K562 (cell line): ENCODE measurements around the gene CUL1. TPM values are rescaled to one million over a fixed set of nuclear protein-coding genes. Genes with fewer than 3 reads are reported as not detected.

Experiments
- CBFA2T3 ChIP-seq: fragments of 450-650 bp; IDR thresholded peaks from 2 replicates; pipeline ENCODE4 v1.6.1; 2017
- CBX1 ChIP-seq: sonication (generic); IDR thresholded peaks from 2 replicates; pipeline ENCODE4 v1.6.1; 2016; ENCODE audit warnings: antibody characterized with exemption, low read depth, mild to moderate bottlenecking
- EP300 ChIP-seq: IDR thresholded peaks from 2 replicates; pipeline ENCODE4 v1.6.1; 2012; ENCODE audit warnings: low read length, improper control_type of control experiment
- L3MBTL2 ChIP-seq: fragments of 450-650 bp; IDR thresholded peaks from 2 replicates; pipeline ENCODE4 v1.6.1; 2016; ENCODE audit warnings: mild to moderate bottlenecking, moderate library complexity
- PTBP1 ChIP-seq: fragments of 200-400 bp; formaldehyde crosslinking; IDR thresholded peaks from 2 replicates; pipeline ENCODE4 v1.6.1; 2017; ENCODE audit warnings: low read depth, low read length
- TCF7L2 ChIP-seq: fragments of 150-350 bp; IDR thresholded peaks from 2 replicates; pipeline ENCODE4 v1.6.1; 2016; ENCODE audit warnings: low read depth, mild to moderate bottlenecking, low read length, moderate library complexity
- ZKSCAN1 ChIP-seq: fragments of 150-350 bp; IDR thresholded peaks from 2 replicates; pipeline ENCODE4 v1.6.1; 2016; ENCODE audit warnings: low read depth, low read length
- ZNF668 ChIP-seq: fragments of 250-450 bp; sonication (Bioruptor Pico); IDR thresholded peaks from 2 replicates; pipeline ENCODE4 v1.8.0; 2022; ENCODE audit warnings: mild to moderate bottlenecking, inconsistent platforms
- ZZZ3 ChIP-seq: fragments of 450-650 bp; IDR thresholded peaks from 2 replicates; pipeline ENCODE4 v1.6.1; 2016; ENCODE audit warnings: antibody characterized with exemption, mild to moderate bottlenecking, moderate library complexity
- polyA plus RNA-seq, 8 experiments: library from polyadenylated mRNA; depleted of rRNA in 4 of 8; stranded (reverse) in 5 of 8; unstranded in 3 of 8; fragments of >200 nt; fragmentation: Nextera tagmentation in 2 of 8; fragmentation: Illumina TruSeq in 1 of 8; extraction: Ambion mirVana in 2 of 8; extraction: Trizol in 1 of 8; gene quantifications; 2 replicates each; pipeline versions ENCODE4 v1.2.1 to v1.2.3, GENCODE V29; 2011 to 2014; ENCODE audit warnings: inconsistent platforms in 1 of 8, missing spikeins in 1 of 8
- total RNA-seq, 7 experiments: library from RNA; depleted of rRNA in 6 of 7; stranded (reverse); fragments of >200 nt in 6 of 7; fragmentation: Illumina TruSeq in 2 of 7; extraction: Trizol in 2 of 7; gene quantifications; 2 replicates each; pipeline versions ENCODE4 v1.2.1 to v1.2.3, GENCODE V29; 2011 to 2021; ENCODE audit warnings: low replicate concordance in 1 of 7
- TF ChIP-seq, protein P1 (sequence below): fragments of 450-650 bp; formaldehyde crosslinking; conservative IDR thresholded peaks from 2 replicates; pipeline ENCODE4 v1.4.0; 2022; ENCODE audit warnings: mild to moderate bottlenecking, missing genetic modification characterization
- TF ChIP-seq, protein P2 (sequence below): sonication (generic); formaldehyde crosslinking; IDR thresholded peaks from 2 replicates; pipeline ENCODE4 v1.8.0; 2022; ENCODE audit warnings: missing genetic modification reagents, mild to moderate bottlenecking, borderline replicate concordance
- TF ChIP-seq, protein P3 (sequence below): fragments of 450-650 bp; IDR thresholded peaks from one replicate; pipeline ENCODE4 v1.6.1; 2018; ENCODE audit warnings: mild to moderate bottlenecking, moderate library complexity; ENCODE audit not compliant: partially characterized antibody
- TF ChIP-seq, protein P4 (sequence below), 2 experiments: IDR thresholded peaks; 2 replicates each; pipeline ENCODE4 v1.6.1; 2011; ENCODE audit warnings: borderline replicate concordance in 1 of 2, control low read depth in 1 of 2, low read depth in 1 of 2, low read length in 1 of 2, mild to moderate bottlenecking in 1 of 2, mixed read lengths in 1 of 2, moderate library complexity in 1 of 2; ENCODE audit not compliant: insufficient read depth in 1 of 2, insufficient read length in 1 of 2, poor library complexity in 1 of 2, severe bottlenecking in 1 of 2; ENCODE audit errors: extremely low read depth in 1 of 2
- TF ChIP-seq, protein P5 (sequence below): sonication (generic); formaldehyde crosslinking; IDR thresholded peaks from 2 replicates; pipeline ENCODE4 v1.9.0; 2022; ENCODE audit warnings: mild to moderate bottlenecking, missing genetic modification reagents
- TF ChIP-seq, protein P6 (sequence below): sonication (generic); formaldehyde crosslinking; IDR thresholded peaks from 2 replicates; pipeline ENCODE4 v1.8.0; 2023; ENCODE audit warnings: missing genetic modification reagents, mild to moderate bottlenecking, borderline replicate concordance
- TF ChIP-seq, protein P7 (sequence below): fragments of 250-450 bp; sonication (Bioruptor Pico); IDR thresholded peaks from 2 replicates; pipeline ENCODE4 v1.4.0; 2020; ENCODE audit warnings: mild to moderate bottlenecking, moderate library complexity

Gene CUL1
- total and polyA plus RNA-seq, 9 of the 15 experiments (the other 6 are each of a cell fraction or from before 2014, with no cell fraction given): 31.5 to 107 (median 96.5) TPM

DNA sequence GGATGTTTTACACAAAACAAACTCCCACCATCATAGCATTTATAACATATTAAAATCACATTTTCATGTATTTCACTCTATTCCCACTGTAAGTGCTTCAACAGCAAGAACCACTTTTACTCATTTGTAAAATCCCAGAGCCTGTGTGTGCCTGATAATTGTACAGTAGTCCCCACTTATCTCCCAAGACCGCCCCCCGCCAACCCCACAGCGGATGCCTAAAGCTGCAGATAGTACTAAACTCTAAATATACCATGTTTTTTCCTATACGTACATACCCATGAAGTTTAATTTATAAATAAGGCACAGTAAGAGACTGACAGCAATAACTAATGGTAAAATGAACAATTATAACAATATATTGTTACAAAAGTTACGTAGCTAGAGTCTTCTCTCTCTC, 151.9 kb downstream of the CUL1 start (continued):
- TF ChIP-seq CBFA2T3 (peak; percentile 91), ZZZ3 (no peak), TCF7L2 (no peak), EP300 (peak; percentile 77; the same call in 1 of the 2 replicates), ZKSCAN1 (no peak), L3MBTL2 (no peak), PTBP1 (no peak), CBX1 (no peak), ZNF668 (CRISPR knock-in tag) (no peak)
- TF ChIP-seq, protein P1, sequence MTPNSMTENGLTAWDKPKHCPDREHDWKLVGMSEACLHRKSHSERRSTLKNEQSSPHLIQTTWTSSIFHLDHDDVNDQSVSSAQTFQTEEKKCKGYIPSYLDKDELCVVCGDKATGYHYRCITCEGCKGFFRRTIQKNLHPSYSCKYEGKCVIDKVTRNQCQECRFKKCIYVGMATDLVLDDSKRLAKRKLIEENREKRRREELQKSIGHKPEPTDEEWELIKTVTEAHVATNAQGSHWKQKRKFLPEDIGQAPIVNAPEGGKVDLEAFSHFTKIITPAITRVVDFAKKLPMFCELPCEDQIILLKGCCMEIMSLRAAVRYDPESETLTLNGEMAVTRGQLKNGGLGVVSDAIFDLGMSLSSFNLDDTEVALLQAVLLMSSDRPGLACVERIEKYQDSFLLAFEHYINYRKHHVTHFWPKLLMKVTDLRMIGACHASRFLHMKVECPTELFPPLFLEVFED (CRISPR knock-in tag): no peak
- TF ChIP-seq, protein P2, sequence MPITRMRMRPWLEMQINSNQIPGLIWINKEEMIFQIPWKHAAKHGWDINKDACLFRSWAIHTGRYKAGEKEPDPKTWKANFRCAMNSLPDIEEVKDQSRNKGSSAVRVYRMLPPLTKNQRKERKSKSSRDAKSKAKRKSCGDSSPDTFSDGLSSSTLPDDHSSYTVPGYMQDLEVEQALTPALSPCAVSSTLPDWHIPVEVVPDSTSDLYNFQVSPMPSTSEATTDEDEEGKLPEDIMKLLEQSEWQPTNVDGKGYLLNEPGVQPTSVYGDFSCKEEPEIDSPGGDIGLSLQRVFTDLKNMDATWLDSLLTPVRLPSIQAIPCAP (CRISPR knock-in tag): no peak
- TF ChIP-seq, protein P3, sequence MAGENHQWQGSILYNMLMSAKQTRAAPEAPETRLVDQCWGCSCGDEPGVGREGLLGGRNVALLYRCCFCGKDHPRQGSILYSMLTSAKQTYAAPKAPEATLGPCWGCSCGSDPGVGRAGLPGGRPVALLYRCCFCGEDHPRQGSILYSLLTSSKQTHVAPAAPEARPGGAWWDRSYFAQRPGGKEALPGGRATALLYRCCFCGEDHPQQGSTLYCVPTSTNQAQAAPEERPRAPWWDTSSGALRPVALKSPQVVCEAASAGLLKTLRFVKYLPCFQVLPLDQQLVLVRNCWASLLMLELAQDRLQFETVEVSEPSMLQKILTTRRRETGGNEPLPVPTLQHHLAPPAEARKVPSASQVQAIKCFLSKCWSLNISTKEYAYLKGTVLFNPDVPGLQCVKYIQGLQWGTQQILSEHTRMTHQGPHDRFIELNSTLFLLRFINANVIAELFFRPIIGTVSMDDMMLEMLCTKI: no peak
- TF ChIP-seq, protein P4, sequence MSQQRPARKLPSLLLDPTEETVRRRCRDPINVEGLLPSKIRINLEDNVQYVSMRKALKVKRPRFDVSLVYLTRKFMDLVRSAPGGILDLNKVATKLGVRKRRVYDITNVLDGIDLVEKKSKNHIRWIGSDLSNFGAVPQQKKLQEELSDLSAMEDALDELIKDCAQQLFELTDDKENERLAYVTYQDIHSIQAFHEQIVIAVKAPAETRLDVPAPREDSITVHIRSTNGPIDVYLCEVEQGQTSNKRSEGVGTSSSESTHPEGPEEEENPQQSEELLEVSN (IDR thresholded peaks at IDR 0.05; ENCODE audit: borderline replicate concordance in 1 of 2, extremely low read depth in 1 of 2, insufficient read depth in 1 of 2, insufficient read length in 1 of 2, low read depth in 1 of 2, low read length in 1 of 2, poor library complexity in 1 of 2, severe bottlenecking in 1 of 2): no peak
- TF ChIP-seq, protein P5, sequence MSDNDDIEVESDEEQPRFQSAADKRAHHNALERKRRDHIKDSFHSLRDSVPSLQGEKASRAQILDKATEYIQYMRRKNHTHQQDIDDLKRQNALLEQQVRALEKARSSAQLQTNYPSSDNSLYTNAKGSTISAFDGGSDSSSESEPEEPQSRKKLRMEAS: no peak
- TF ChIP-seq, protein P6, sequence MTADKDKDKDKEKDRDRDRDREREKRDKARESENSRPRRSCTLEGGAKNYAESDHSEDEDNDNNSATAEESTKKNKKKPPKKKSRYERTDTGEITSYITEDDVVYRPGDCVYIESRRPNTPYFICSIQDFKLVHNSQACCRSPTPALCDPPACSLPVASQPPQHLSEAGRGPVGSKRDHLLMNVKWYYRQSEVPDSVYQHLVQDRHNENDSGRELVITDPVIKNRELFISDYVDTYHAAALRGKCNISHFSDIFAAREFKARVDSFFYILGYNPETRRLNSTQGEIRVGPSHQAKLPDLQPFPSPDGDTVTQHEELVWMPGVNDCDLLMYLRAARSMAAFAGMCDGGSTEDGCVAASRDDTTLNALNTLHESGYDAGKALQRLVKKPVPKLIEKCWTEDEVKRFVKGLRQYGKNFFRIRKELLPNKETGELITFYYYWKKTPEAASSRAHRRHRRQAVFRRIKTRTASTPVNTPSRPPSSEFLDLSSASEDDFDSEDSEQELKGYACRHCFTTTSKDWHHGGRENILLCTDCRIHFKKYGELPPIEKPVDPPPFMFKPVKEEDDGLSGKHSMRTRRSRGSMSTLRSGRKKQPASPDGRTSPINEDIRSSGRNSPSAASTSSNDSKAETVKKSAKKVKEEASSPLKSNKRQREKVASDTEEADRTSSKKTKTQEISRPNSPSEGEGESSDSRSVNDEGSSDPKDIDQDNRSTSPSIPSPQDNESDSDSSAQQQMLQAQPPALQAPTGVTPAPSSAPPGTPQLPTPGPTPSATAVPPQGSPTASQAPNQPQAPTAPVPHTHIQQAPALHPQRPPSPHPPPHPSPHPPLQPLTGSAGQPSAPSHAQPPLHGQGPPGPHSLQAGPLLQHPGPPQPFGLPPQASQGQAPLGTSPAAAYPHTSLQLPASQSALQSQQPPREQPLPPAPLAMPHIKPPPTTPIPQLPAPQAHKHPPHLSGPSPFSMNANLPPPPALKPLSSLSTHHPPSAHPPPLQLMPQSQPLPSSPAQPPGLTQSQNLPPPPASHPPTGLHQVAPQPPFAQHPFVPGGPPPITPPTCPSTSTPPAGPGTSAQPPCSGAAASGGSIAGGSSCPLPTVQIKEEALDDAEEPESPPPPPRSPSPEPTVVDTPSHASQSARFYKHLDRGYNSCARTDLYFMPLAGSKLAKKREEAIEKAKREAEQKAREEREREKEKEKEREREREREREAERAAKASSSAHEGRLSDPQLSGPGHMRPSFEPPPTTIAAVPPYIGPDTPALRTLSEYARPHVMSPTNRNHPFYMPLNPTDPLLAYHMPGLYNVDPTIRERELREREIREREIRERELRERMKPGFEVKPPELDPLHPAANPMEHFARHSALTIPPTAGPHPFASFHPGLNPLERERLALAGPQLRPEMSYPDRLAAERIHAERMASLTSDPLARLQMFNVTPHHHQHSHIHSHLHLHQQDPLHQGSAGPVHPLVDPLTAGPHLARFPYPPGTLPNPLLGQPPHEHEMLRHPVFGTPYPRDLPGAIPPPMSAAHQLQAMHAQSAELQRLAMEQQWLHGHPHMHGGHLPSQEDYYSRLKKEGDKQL: no peak
- TF ChIP-seq, protein P7, sequence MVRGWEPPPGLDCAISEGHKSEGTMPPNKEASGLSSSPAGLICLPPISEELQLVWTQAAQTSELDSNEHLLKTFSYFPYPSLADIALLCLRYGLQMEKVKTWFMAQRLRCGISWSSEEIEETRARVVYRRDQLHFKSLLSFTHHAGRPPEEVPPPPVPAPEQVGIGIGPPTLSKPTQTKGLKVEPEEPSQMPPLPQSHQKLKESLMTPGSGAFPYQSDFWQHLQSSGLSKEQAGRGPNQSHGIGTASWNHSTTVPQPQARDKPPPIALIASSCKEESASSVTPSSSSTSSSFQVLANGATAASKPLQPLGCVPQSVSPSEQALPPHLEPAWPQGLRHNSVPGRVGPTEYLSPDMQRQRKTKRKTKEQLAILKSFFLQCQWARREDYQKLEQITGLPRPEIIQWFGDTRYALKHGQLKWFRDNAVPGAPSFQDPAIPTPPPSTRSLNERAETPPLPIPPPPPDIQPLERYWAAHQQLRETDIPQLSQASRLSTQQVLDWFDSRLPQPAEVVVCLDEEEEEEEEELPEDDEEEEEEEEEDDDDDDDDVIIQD (CRISPR knock-in tag): no peak
